BE2C (cell line): Measurements from ENCODE around the gene FCRL2.

ENCODE experiments used
- DNase-seq: peaks from one replicate; pipeline ENCODE4 v3.0.0-alpha.2; 2020
- H3K27me3 ChIP-seq: fragments of 250-450 bp; sonication (Bioruptor Pico); 2 replicates; pipeline ENCODE4 v1.5.1; 2020; ENCODE audit warnings: mild to moderate bottlenecking
- H3K36me3 ChIP-seq: fragments of 250-450 bp; sonication (Bioruptor Pico); 2 replicates; pipeline ENCODE4 v1.5.1; 2020; ENCODE audit warnings: mild to moderate bottlenecking
- H3K4me1 ChIP-seq: fragments of 250-450 bp; sonication (Bioruptor Pico); 2 replicates; pipeline ENCODE4 v1.5.1; 2020
- H3K4me3 ChIP-seq: 2 replicates; pipeline ENCODE4 v1.5.1; 2011; ENCODE audit warnings: low read depth, low read length
- H3K9me3 ChIP-seq: fragments of 250-450 bp; sonication (Bioruptor Pico); 2 replicates; pipeline ENCODE4 v1.5.1; 2020
- TF ChIP-seq, protein P1 (sequence below): IDR thresholded peaks from 2 replicates; pipeline ENCODE4 v1.5.1; 2012; ENCODE audit warnings: mild to moderate bottlenecking, low read depth, low read length

FCRL2 gene

DNA sequence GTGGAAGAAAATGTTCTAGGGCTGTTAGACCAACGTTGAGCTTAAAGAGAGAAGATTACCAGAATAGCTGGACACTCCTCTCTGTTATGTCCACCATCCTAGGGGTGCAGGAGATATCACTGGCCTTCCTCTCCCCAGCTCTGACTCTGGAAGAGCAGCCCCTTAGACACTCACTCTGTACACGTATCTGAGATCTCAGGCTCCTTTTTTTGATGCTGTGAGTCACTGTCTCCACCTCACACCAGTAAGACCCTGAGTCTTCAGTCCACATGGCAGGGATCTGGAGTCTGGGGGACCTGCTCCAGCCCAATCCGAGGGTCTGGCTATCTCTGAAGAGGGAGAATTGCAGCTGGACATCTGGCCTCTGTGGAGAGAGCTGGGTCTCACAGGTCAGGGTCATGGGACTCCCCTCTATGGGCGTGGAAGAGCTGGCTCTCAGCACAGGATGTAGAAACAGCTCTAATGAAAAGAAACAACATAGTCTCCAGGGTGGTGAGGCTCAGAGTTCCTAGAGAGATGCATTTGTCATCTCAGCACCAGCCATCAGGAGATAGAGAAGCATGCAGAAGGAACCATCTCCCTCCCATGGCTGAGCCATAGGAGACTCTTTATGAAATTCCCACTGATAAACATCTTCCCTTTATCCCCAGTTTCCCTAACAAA lies 79.8 kb downstream of the FCRL2 start:
- H3K36me3 ChIP-seq, result no peaks in the 10 kb centered on the region
- TF ChIP-seq, protein P1, sequence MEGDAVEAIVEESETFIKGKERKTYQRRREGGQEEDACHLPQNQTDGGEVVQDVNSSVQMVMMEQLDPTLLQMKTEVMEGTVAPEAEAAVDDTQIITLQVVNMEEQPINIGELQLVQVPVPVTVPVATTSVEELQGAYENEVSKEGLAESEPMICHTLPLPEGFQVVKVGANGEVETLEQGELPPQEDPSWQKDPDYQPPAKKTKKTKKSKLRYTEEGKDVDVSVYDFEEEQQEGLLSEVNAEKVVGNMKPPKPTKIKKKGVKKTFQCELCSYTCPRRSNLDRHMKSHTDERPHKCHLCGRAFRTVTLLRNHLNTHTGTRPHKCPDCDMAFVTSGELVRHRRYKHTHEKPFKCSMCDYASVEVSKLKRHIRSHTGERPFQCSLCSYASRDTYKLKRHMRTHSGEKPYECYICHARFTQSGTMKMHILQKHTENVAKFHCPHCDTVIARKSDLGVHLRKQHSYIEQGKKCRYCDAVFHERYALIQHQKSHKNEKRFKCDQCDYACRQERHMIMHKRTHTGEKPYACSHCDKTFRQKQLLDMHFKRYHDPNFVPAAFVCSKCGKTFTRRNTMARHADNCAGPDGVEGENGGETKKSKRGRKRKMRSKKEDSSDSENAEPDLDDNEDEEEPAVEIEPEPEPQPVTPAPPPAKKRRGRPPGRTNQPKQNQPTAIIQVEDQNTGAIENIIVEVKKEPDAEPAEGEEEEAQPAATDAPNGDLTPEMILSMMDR, result no peak

More for the DNA sequence above, 79.8 kb downstream of the FCRL2 start:
- Histone ChIP-seq H3K9me3 (no peaks in the 10 kb centered on the region), H3K27me3 (no peaks in the 10 kb centered on the region), H3K4me3 (no peak overlapping the region), H3K4me1 (no peaks in the 10 kb centered on the region)
- DNase-seq, result no peak
